Lung (tissue), 12 donors: Measurements from ENCODE around the gene CSF2RB. TPM values are rescaled to one million over a fixed set of nuclear protein-coding genes. Genes with fewer than 3 reads are reported as not detected.

Experiments used
- ATAC-seq: fragments of 200-7000 bp; cut with Tn5 transposase; one replicate; pipeline ENCODE4 v1.9.1; 2020; ENCODE audit warnings: moderate number of reproducible peaks; ENCODE audit not compliant: insufficient read depth, low FRiP score
- DNase-seq, 3 donors: peaks; one replicate each; pipeline ENCODE4 v3.0.0-alpha.2; 2013 to 2017
- H3K27ac ChIP-seq, 2 donors: one replicate each; pipeline ENCODE4 v1.5.1; 2013; ENCODE audit warnings: mild to moderate bottlenecking in 2 of 2, moderate library complexity in 2 of 2, control low read depth in 1 of 2, inconsistent platforms in 1 of 2, low read depth in 1 of 2, low read length in 1 of 2
- H3K27me3 ChIP-seq, 3 donors: one replicate each; pipeline ENCODE4 v1.5.1; 2013; ENCODE audit warnings: low read length in 2 of 3; ENCODE audit not compliant: control insufficient read depth in 3 of 3, insufficient read depth in 3 of 3
- H3K36me3 ChIP-seq, 4 donors: one replicate each; pipeline ENCODE4 v1.5.1; 2013; ENCODE audit warnings: low read length in 4 of 4, mild to moderate bottlenecking in 1 of 4, moderate library complexity in 1 of 4; ENCODE audit not compliant: control insufficient read depth in 4 of 4, insufficient read depth in 4 of 4
- H3K4me1 ChIP-seq, 5 donors: one replicate each; pipeline ENCODE4 v1.5.1; 2013; ENCODE audit warnings: low read length in 5 of 5, mild to moderate bottlenecking in 2 of 5, moderate library complexity in 1 of 5; ENCODE audit not compliant: control insufficient read depth in 5 of 5, insufficient read depth in 5 of 5
- H3K4me3 ChIP-seq: one replicate; pipeline ENCODE4 v1.5.1; 2013; ENCODE audit warnings: mild to moderate bottlenecking, control low read depth, moderate library complexity
- H3K9ac ChIP-seq, 2 donors: one replicate each; pipeline ENCODE4 v1.5.1; 2013; ENCODE audit warnings: low read length in 2 of 2, control low read depth in 1 of 2; ENCODE audit not compliant: insufficient read depth in 1 of 2
- H3K9me3 ChIP-seq, 4 donors: one replicate each; pipeline ENCODE4 v1.5.1; 2013; ENCODE audit warnings: low read length in 3 of 4, mild to moderate bottlenecking in 1 of 4, moderate library complexity in 1 of 4; ENCODE audit not compliant: control insufficient read depth in 4 of 4, insufficient read depth in 3 of 4
- CTCF ChIP-seq: IDR thresholded peaks from 2 replicates; pipeline ENCODE4 v1.5.1; 2012; ENCODE audit warnings: mild to moderate bottlenecking; ENCODE audit errors: control extremely low read depth, extremely low read depth
- WGBS, 2 donors: extraction: QIAGEN DNeasy Blood & Tissue Kit; methylation state at CpG; one replicate each; pipeline ENCODE4 v1.1.7; 2013; 5-methylcytosine and 5-hydroxymethylcytosine counted together
- polyA plus RNA-seq, 2 donors: library from polyadenylated mRNA; stranded (reverse); fragments of 200-250 nt; gene quantifications; one replicate each; pipeline ENCODE4 v1.2.1, GENCODE V29; 2013
- total RNA-seq, 2 donors: library from RNA; depleted of rRNA in 1 of 2; stranded (reverse); fragments of >200 nt in 1 of 2; gene quantifications; one replicate each; pipeline ENCODE4 v1.2.1, GENCODE V29; 2014 to 2021
- donor health status: control.
- donor health status: control.
- donor health status: Bipolar disorder and iron deficiency.
- donor health status: healthy.
- donor health status: DM: yes; HTN: yes; CAD: no.

The CSF2RB gene
- total and polyA plus RNA-seq, 4 donors: 6.6 to 72.8 (median 20.6) TPM

GRCh38 chr22:36933629-36934417 lies 20.4 kb downstream of the CSF2RB start:
- H3K9ac ChIP-seq: no peak overlapping the region
- 90 to 92% methylated on average over 25 of the region's 25 CpGs for WGBS, 2 donors
- H3K27me3 ChIP-seq: no peaks in the 10 kb centered on the region
- H3K4me3 ChIP-seq: no peak overlapping the region
- no peaks in the 10 kb centered on the region for H3K4me1 ChIP-seq
- DNase-seq (no peak), ATAC-seq (no peak)
- H3K9me3 ChIP-seq: no peaks in the 10 kb centered on the region
- no peak for TF ChIP-seq CTCF
- H3K27ac ChIP-seq: no peak overlapping the region
- peaks cover 0 to 14% (median 0%) of the 10 kb centered on the region in 4 donors for H3K36me3 ChIP-seq

GRCh38 chr22:36934418-36935312 lies 21.2 kb downstream of the CSF2RB start:
- DNase-seq (no peak), ATAC-seq (no peak)
- Histone ChIP-seq H3K9ac (no peak overlapping the region), H3K4me1 (no peaks in the 10 kb centered on the region), H3K27ac (no peak overlapping the region), H3K9me3 (no peaks in the 10 kb centered on the region), H3K27me3 (no peaks in the 10 kb centered on the region), H3K36me3 (peaks cover 0 to 12% (median 0%) of the 10 kb centered on the region in 4 donors), H3K4me3 (no peak overlapping the region)
- 90 to 94% methylated on average over 10 of the region's 10 CpGs for WGBS, 2 donors
- no peak for TF ChIP-seq CTCF

- Histone ChIP-seq H3K36me3 (peaks cover 0 to 12% (median 0%) of the 10 kb centered on the region in 4 donors), H3K9me3 (no peaks in the 10 kb centered on the region), H3K4me1 (no peaks in the 10 kb centered on the region), H3K27me3 (no peaks in the 10 kb centered on the region), H3K9ac (no peak overlapping the region), H3K27ac (no peak overlapping the region), H3K4me3 (no peak overlapping the region)
- 90 to 93% methylated on average over 7 of the region's 7 CpGs for WGBS, 2 donors
- DNase-seq (no peak), ATAC-seq (no peak)
- TF ChIP-seq CTCF: no peak
Measured at GRCh38 chr22:36935313-36935610, 21.8 kb downstream of the CSF2RB start.
